Measurements from ENCODE around the gene AKAP9.
"Not testable (repeated sequence)": the region's sequence is repeated elsewhere in the genome, so short reads cannot be mapped to it uniquely, and the experiment has no call there.

GRCh38 chr7:91967513-91967912, 26.9 kb downstream of the AKAP9 start:
- TF ChIP-seq POLR2A (IDR thresholded peaks at IDR 0.05; ENCODE audit: low read length); GATA1 (IDR thresholded peaks at IDR 0.05; ENCODE audit: low read depth, low read length): not testable (repeated sequence)

Data from erythroblast (primary cell).